ENCODE data around the gene AGA.

Gene AGA

DNA sequence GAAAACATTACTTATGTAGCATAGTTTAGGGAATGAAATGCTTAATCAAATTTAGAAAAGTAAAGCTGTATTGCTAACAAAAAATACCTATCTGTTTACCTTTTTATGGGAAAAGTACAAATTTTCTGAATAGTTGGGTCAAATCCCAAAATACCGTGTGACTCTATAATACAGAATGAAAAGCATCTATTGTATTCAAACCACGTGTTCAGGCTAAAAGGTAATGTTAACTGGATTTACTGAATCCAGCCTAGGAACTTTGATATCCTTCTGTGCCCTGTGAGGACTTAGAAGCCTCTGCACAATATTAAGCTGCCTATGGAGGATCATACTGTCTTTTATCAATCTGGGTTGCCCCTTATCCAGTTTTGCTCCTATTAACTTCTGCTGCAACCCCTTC is 36.3 kb upstream of the AGA start:
- H2BK120ac ChIP-seq (ENCODE audit: low read depth, low read length): no peak overlapping the region
- WGBS: no CpG with 5 or more reads among the region's 2 CpGs
- no peak overlapping the region for H3K18ac ChIP-seq (ENCODE audit: low read depth in 1 of 2, low read length in 2 of 2)
- peaks cover 2% of the 10 kb centered on the region for H3K4me1 ChIP-seq (ENCODE audit: control insufficient read depth, insufficient read depth, low read depth, low read length)
- H3K23ac ChIP-seq (ENCODE audit: low read length in 2 of 2): no peak overlapping the region
- no peaks in the 10 kb centered on the region for H3K36me3 ChIP-seq (ENCODE audit: control insufficient read depth in 1 of 2, insufficient read depth in 2 of 2, low read depth in 1 of 2, low read length in 2 of 2)
- H2AFZ ChIP-seq (ENCODE audit: low read depth, low read length): no peak overlapping the region
- no peak overlapping the region for H2BK12ac ChIP-seq (ENCODE audit: low read length in 2 of 2)
- H3K14ac ChIP-seq (ENCODE audit: low read length in 2 of 2): no peak overlapping the region
- no peak overlapping the region for H3K9ac ChIP-seq (ENCODE audit: low read length)
- H2BK15ac ChIP-seq (ENCODE audit: low read depth, poor library complexity, severe bottlenecking): no peak overlapping the region
- no peak overlapping the region for H3K4ac ChIP-seq (ENCODE audit: low read depth in 1 of 2, low read length in 2 of 2)
- no peaks in the 10 kb centered on the region for H3K27me3 ChIP-seq (ENCODE audit: control insufficient read depth in 1 of 2, insufficient read depth in 1 of 2, low read length in 2 of 2)
- no peak overlapping the region for H3K4me3 ChIP-seq (ENCODE audit: insufficient read depth in 1 of 2, low read depth in 1 of 2, low read length in 2 of 2)
- H4K8ac ChIP-seq (ENCODE audit: low read length): no peak overlapping the region
- H3K4me2 ChIP-seq (ENCODE audit: low read length, poor library complexity, severe bottlenecking): no peak overlapping the region
- no peak for DNase-seq
- no peak overlapping the region for H2AK5ac ChIP-seq (ENCODE audit: low read length, severe bottlenecking)
- no peaks in the 10 kb centered on the region for H3K79me1 ChIP-seq (replicated peaks; ENCODE audit: low read length, poor library complexity, severe bottlenecking)
- no peak overlapping the region for H4K91ac ChIP-seq (ENCODE audit: low read length)
- H2BK5ac ChIP-seq (ENCODE audit: low read depth, low read length, poor library complexity, severe bottlenecking): no peak overlapping the region
- no peak overlapping the region for H3K27ac ChIP-seq (ENCODE audit: low read length, poor library complexity, severe bottlenecking)
- no peaks in the 10 kb centered on the region for H3K9me3 ChIP-seq (ENCODE audit: control insufficient read depth, low read length)

DNA sequence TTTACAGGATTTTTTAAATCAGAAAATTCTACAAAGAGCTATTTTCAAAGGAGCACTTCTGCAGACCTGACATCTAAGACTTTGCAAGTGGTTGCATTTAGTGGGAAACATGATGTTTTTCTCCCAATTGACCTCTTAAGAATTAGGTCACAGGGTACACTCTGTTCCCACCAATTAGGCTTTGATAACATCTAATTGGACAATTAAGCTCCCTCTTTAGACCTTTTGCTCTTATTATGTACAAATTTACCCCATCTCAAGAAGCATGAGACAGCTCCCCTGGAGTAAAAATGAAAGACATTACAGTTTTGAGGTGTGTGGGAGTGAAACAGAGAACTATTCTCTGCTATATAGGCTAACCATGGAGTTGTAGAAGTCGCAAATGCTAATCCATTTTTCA is 31.8 kb upstream of the AGA start:
- no peaks in the 10 kb centered on the region for H3K4me1 ChIP-seq (ENCODE audit: control insufficient read depth, insufficient read depth, low read depth, low read length)
- H3K79me1 ChIP-seq (replicated peaks; ENCODE audit: low read length, poor library complexity, severe bottlenecking): no peaks in the 10 kb centered on the region
- H3K18ac ChIP-seq (ENCODE audit: low read depth in 1 of 2, low read length in 2 of 2): no peak overlapping the region
- no peaks in the 10 kb centered on the region for H3K36me3 ChIP-seq (ENCODE audit: control insufficient read depth in 1 of 2, insufficient read depth in 2 of 2, low read depth in 1 of 2, low read length in 2 of 2)
- H3K27me3 ChIP-seq (ENCODE audit: control insufficient read depth in 1 of 2, insufficient read depth in 1 of 2, low read length in 2 of 2): no peaks in the 10 kb centered on the region
- H2BK15ac ChIP-seq (ENCODE audit: low read depth, poor library complexity, severe bottlenecking): no peak overlapping the region
- H4K8ac ChIP-seq (ENCODE audit: low read length): no peak overlapping the region
- H4K91ac ChIP-seq (ENCODE audit: low read length): no peak overlapping the region
- H2BK5ac ChIP-seq (ENCODE audit: low read depth, low read length, poor library complexity, severe bottlenecking): no peak overlapping the region
- H2BK120ac ChIP-seq (ENCODE audit: low read depth, low read length): no peak overlapping the region
- H3K4ac ChIP-seq (ENCODE audit: low read depth in 1 of 2, low read length in 2 of 2): no peak overlapping the region
- whole genome bisulfite sequencing: 94% methylated on average over 1 of the region's 1 CpG
- H2AFZ ChIP-seq (ENCODE audit: low read depth, low read length): no peak overlapping the region
- no peak overlapping the region for H2AK5ac ChIP-seq (ENCODE audit: low read length, severe bottlenecking)
- H3K4me2 ChIP-seq (ENCODE audit: low read length, poor library complexity, severe bottlenecking): no peak overlapping the region
- no peak overlapping the region for H3K23ac ChIP-seq (ENCODE audit: low read length in 2 of 2)
- H3K14ac ChIP-seq (ENCODE audit: low read length in 2 of 2): no peak overlapping the region
- H3K27ac ChIP-seq (ENCODE audit: low read length, poor library complexity, severe bottlenecking): no peak overlapping the region
- no peak overlapping the region for H3K4me3 ChIP-seq (ENCODE audit: insufficient read depth in 1 of 2, low read depth in 1 of 2, low read length in 2 of 2)
- no peak overlapping the region for H3K9ac ChIP-seq (ENCODE audit: low read length)
- H2BK12ac ChIP-seq (ENCODE audit: low read length in 2 of 2): no peak overlapping the region
- no peaks in the 10 kb centered on the region for H3K9me3 ChIP-seq (ENCODE audit: control insufficient read depth, low read length)
- DNase-seq: no peak

DNA sequence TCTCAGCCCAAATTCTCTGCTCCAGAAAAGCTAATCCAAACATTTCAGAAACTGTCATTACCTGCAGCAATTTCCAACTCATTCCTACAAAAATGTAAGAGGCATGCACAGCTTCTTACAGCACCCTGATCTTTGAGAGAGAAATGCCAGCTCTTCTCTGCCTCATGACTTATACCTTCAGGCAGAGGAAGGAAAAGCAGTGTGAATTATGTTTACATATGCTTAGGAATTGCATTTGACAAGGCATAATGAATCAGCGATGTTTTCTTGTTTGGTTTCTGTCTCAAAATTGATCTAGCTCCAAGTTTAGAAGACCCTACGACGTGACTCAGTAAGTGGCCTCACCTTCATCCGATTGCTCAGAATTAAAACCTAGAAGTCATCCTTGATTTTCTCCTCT is 21.8 kb upstream of the AGA start:
- no peak overlapping the region for H3K4me3 ChIP-seq (ENCODE audit: insufficient read depth in 1 of 2, low read depth in 1 of 2, low read length in 2 of 2)
- H3K36me3 ChIP-seq (ENCODE audit: control insufficient read depth in 1 of 2, insufficient read depth in 2 of 2, low read depth in 1 of 2, low read length in 2 of 2): no peaks in the 10 kb centered on the region
- H2AK5ac ChIP-seq (ENCODE audit: low read length, severe bottlenecking): no peak overlapping the region
- H3K14ac ChIP-seq (ENCODE audit: low read length in 2 of 2): no peak overlapping the region
- H3K23ac ChIP-seq (ENCODE audit: low read length in 2 of 2): no peak overlapping the region
- H2BK15ac ChIP-seq (ENCODE audit: low read depth, poor library complexity, severe bottlenecking): no peak overlapping the region
- H2BK12ac ChIP-seq (ENCODE audit: low read length in 2 of 2): no peak overlapping the region
- no peak overlapping the region for H3K18ac ChIP-seq (ENCODE audit: low read depth in 1 of 2, low read length in 2 of 2)
- no peak overlapping the region for H3K27ac ChIP-seq (ENCODE audit: low read length, poor library complexity, severe bottlenecking)
- H3K4ac ChIP-seq (ENCODE audit: low read depth in 1 of 2, low read length in 2 of 2): no peak overlapping the region
- DNase-seq: no peak
- no peaks in the 10 kb centered on the region for H3K9me3 ChIP-seq (ENCODE audit: control insufficient read depth, low read length)
- H2BK5ac ChIP-seq (ENCODE audit: low read depth, low read length, poor library complexity, severe bottlenecking): no peak overlapping the region
- H3K4me1 ChIP-seq (ENCODE audit: control insufficient read depth, insufficient read depth, low read depth, low read length): no peaks in the 10 kb centered on the region
- H4K8ac ChIP-seq (ENCODE audit: low read length): no peak overlapping the region
- H4K91ac ChIP-seq (ENCODE audit: low read length): no peak overlapping the region
- H2BK120ac ChIP-seq (ENCODE audit: low read depth, low read length): no peak overlapping the region
- no peaks in the 10 kb centered on the region for H3K79me1 ChIP-seq (replicated peaks; ENCODE audit: low read length, poor library complexity, severe bottlenecking)
- WGBS: 78% methylated on average over 4 of the region's 4 CpGs
- H3K4me2 ChIP-seq (ENCODE audit: low read length, poor library complexity, severe bottlenecking): no peak overlapping the region
- no peaks in the 10 kb centered on the region for H3K27me3 ChIP-seq (ENCODE audit: control insufficient read depth in 1 of 2, insufficient read depth in 1 of 2, low read length in 2 of 2)
- H2AFZ ChIP-seq (ENCODE audit: low read depth, low read length): no peak overlapping the region
- no peak overlapping the region for H3K9ac ChIP-seq (ENCODE audit: low read length)

DNA sequence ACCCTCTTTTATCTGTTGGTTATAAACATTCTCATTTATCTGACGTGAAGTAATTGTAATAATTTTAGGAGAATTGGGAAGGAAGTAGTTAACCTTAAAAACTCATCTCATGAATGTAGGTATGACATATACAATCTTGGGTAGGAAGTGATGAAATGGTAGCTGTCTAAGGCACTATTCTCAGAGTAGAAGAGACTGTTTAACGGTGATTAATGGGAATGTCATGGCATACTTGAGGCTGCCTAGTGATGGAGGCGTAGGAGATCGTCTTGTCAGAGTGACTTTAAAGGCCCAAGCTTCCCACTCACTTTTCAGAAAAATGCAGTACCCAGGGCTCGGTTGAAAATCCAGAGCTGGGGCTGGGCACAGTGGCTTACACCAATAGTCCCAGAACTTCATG is 19.4 kb upstream of the AGA start:
- H2BK15ac ChIP-seq (ENCODE audit: low read depth, poor library complexity, severe bottlenecking): no peak overlapping the region
- no peak overlapping the region for H3K23ac ChIP-seq (ENCODE audit: low read length in 2 of 2)
- H3K27ac ChIP-seq (ENCODE audit: low read length, poor library complexity, severe bottlenecking): no peak overlapping the region
- no peak overlapping the region for H2BK12ac ChIP-seq (ENCODE audit: low read length in 2 of 2)
- H3K27me3 ChIP-seq (ENCODE audit: control insufficient read depth in 1 of 2, insufficient read depth in 1 of 2, low read length in 2 of 2): no peaks in the 10 kb centered on the region
- WGBS: 55% methylated on average over 5 of the region's 5 CpGs
- H3K18ac ChIP-seq (ENCODE audit: low read depth in 1 of 2, low read length in 2 of 2): no peak overlapping the region
- no peak overlapping the region for H4K91ac ChIP-seq (ENCODE audit: low read length)
- H3K4me2 ChIP-seq (ENCODE audit: low read length, poor library complexity, severe bottlenecking): no peak overlapping the region
- H3K79me1 ChIP-seq (replicated peaks; ENCODE audit: low read length, poor library complexity, severe bottlenecking): peaks cover 4% of the 10 kb centered on the region
- H2AK5ac ChIP-seq (ENCODE audit: low read length, severe bottlenecking): no peak overlapping the region
- no peak for DNase-seq
- H3K4me1 ChIP-seq (ENCODE audit: control insufficient read depth, insufficient read depth, low read depth, low read length): no peaks in the 10 kb centered on the region
- H3K9me3 ChIP-seq (ENCODE audit: control insufficient read depth, low read length): no peaks in the 10 kb centered on the region
- H3K9ac ChIP-seq (ENCODE audit: low read length): no peak overlapping the region
- H4K8ac ChIP-seq (ENCODE audit: low read length): no peak overlapping the region
- H3K36me3 ChIP-seq (ENCODE audit: control insufficient read depth in 1 of 2, insufficient read depth in 2 of 2, low read depth in 1 of 2, low read length in 2 of 2): no peaks in the 10 kb centered on the region
- H2BK5ac ChIP-seq (ENCODE audit: low read depth, low read length, poor library complexity, severe bottlenecking): no peak overlapping the region
- no peak overlapping the region for H2AFZ ChIP-seq (ENCODE audit: low read depth, low read length)
- H3K14ac ChIP-seq (ENCODE audit: low read length in 2 of 2): no peak overlapping the region
- H3K4ac ChIP-seq (ENCODE audit: low read depth in 1 of 2, low read length in 2 of 2): no peak overlapping the region
- no peak overlapping the region for H2BK120ac ChIP-seq (ENCODE audit: low read depth, low read length)
- no peak overlapping the region for H3K4me3 ChIP-seq (ENCODE audit: insufficient read depth in 1 of 2, low read depth in 1 of 2, low read length in 2 of 2)
